Measurements from ENCODE around the gene ZDHHC4.

GRCh38 chr7:6622134-6622710 lies 45.0 kb downstream of the ZDHHC4 start:
- TF ChIP-seq, protein P1, sequence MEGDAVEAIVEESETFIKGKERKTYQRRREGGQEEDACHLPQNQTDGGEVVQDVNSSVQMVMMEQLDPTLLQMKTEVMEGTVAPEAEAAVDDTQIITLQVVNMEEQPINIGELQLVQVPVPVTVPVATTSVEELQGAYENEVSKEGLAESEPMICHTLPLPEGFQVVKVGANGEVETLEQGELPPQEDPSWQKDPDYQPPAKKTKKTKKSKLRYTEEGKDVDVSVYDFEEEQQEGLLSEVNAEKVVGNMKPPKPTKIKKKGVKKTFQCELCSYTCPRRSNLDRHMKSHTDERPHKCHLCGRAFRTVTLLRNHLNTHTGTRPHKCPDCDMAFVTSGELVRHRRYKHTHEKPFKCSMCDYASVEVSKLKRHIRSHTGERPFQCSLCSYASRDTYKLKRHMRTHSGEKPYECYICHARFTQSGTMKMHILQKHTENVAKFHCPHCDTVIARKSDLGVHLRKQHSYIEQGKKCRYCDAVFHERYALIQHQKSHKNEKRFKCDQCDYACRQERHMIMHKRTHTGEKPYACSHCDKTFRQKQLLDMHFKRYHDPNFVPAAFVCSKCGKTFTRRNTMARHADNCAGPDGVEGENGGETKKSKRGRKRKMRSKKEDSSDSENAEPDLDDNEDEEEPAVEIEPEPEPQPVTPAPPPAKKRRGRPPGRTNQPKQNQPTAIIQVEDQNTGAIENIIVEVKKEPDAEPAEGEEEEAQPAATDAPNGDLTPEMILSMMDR (IDR thresholded peaks at IDR 0.05): no peak
- no peak for TF ChIP-seq POLR2A (IDR thresholded peaks at IDR 0.05)
